NT2/D1 (cell line): ENCODE measurements around the gene GID8.

Experiments
- YY1 ChIP-seq: IDR thresholded peaks from 2 replicates; pipeline ENCODE4 v1.6.1; 2011; ENCODE audit not compliant: insufficient read length, insufficient read depth
- ZNF274 ChIP-seq: IDR thresholded peaks from 2 replicates; pipeline ENCODE4 v1.6.1; 2011; ENCODE audit warnings: mild to moderate bottlenecking, low read depth, low read length

DNA sequence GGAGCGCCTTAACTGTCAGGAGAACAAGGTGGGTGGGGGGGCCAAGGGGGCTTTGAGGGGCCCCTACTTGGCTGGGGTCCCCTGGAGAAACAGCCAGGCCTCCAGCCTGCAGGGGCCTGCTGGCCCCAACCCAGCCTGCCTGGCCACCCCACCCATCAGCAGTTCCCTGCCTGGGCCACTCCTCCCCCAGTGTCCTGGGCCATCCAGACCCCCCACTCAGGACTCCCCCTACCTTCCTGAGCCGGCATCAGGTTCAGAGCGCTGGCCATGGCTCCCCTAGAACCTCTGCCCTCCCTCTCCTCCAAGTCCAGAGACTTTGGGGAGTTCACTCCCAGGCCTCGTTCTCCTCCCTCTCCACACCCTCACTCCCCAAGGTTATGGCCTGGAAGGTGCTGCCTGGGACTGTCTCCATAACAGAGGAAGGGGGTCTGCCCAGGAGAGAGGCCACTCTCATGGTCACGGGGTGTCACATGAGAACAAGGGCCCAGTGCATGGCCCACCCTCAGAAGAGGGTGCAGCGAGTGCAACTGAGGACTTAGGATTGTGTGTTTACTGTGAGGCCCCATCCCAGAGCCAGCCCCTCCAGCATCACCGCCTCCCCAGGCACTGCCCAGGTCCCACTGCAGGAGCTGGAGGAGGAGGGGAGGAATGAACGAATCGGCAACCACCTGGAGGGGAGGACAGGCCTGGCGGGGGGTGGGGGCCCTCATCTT, 20.6 kb downstream of the GID8 start:
- no peak for TF ChIP-seq ZNF274
- no peak for TF ChIP-seq YY1
